Activated CD4-positive, alpha-beta T cell treated with anti-CD3 and anti-CD28 coated beads, Interleukin-2, amount 10 ng/mL, durations not matched to agents 7 days and 5 days (primary cell): ENCODE data around the gene SORCS2. TPM values are rescaled to one million over a fixed set of nuclear protein-coding genes. Genes with fewer than 3 reads are reported as not detected.

Source experiments
- CTCF ChIA-PET: fragments of 350-600 bp; sonication (Branson Sonifier 250); formaldehyde crosslinking; loops from one replicate; lab custom pipeline; 2021; ENCODE audit warnings: antibody characterized with exemption; lab: Charles Lee
- POLR2A ChIA-PET: fragments of 350-600 bp; sonication (Branson Sonifier 250); formaldehyde crosslinking; loops from one replicate; lab custom pipeline; 2021; ENCODE audit warnings: antibody characterized with exemption; lab: Charles Lee
- DNase-seq: peaks from one replicate; pipeline ENCODE4 v3.0.0-alpha.2; 2020
- H3K27ac Mint-ChIP-seq: one replicate; pipeline ENCODE4 v1.8.0; 2021; ENCODE audit warnings: mild to moderate bottlenecking, moderate library complexity, mixed read lengths
- H3K27me3 Mint-ChIP-seq: one replicate; pipeline ENCODE4 v1.8.0; 2021; ENCODE audit warnings: mixed read lengths
- H3K36me3 Mint-ChIP-seq: one replicate; pipeline ENCODE4 v1.8.0; 2021; ENCODE audit warnings: low read depth, mixed read lengths
- H3K4me1 Mint-ChIP-seq: one replicate; pipeline ENCODE4 v1.8.0; 2021; ENCODE audit warnings: mixed read lengths
- H3K4me3 Mint-ChIP-seq: one replicate; pipeline ENCODE4 v1.8.0; 2021; ENCODE audit warnings: mild to moderate bottlenecking, moderate library complexity, mixed read lengths
- H3K9me3 Mint-ChIP-seq: one replicate; pipeline ENCODE4 v1.8.0; 2021; ENCODE audit warnings: mixed read lengths
- total RNA-seq, 2 experiments: library from RNA; stranded (reverse); gene quantifications; one replicate each; pipeline ENCODE4 v1.2.3, GENCODE V29; 2021

Gene SORCS2
- total RNA-seq, 2 experiments from 2014 or later: not detected

DNA sequence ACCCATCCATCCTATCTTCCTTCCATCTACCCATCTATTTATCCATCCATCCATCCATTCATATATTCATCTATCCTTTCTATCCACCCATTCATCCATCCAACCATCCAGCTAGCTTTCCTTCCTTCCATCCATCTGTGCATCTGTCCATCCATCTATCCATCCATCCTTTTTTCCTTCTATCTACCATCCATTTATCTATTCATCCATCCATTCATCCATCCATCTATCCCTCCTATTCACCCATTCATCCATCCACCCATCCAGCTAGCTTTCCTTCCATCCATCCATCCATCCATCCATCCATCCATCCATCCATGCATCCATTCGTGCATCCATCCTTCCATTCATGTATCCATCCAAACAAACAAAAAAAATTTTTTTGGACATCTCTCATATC is 123.6 kb downstream of the SORCS2 start:
- peaks cover 8% of the 10 kb centered on the region for H3K9me3 Mint-ChIP-seq
- ChIA-PET POLR2A (no interaction called here), CTCF (no interaction called here)
- no peaks in the 10 kb centered on the region for H3K4me1 Mint-ChIP-seq
- H3K27me3 Mint-ChIP-seq: peaks cover 1% of the 10 kb centered on the region
- no peak overlapping the region for H3K27ac Mint-ChIP-seq
- no peaks in the 10 kb centered on the region for H3K36me3 Mint-ChIP-seq
- H3K4me3 Mint-ChIP-seq: no peak overlapping the region
- no peak for DNase-seq

DNA sequence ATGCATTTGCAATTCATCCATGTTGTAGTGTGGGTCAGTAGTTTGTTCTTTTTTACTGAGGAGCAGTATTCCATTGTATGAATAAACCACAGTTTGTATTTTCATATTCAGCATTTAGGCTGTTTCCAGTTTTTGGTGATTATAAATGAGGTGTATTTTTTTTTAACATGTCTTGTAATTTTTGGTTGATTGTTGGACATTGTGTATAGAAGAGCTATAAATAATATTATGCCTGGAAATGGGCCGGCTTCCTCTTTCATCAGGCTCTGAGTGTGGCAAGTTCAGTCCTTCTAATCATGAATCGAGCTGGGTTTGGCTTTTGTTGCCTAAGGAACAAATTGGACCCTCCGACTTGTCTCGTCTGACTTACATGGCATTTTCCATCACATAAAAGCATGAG is 126.7 kb downstream of the SORCS2 start:
- H3K27ac Mint-ChIP-seq: no peak overlapping the region
- CTCF ChIA-PET: no interaction called here
- H3K9me3 Mint-ChIP-seq: peaks cover 8% of the 10 kb centered on the region
- H3K4me3 Mint-ChIP-seq: no peak overlapping the region
- H3K4me1 Mint-ChIP-seq: no peaks in the 10 kb centered on the region
- no peak for DNase-seq
- H3K27me3 Mint-ChIP-seq: peaks cover 2% of the 10 kb centered on the region
- H3K36me3 Mint-ChIP-seq: no peaks in the 10 kb centered on the region
- POLR2A ChIA-PET: no interaction called here

DNA sequence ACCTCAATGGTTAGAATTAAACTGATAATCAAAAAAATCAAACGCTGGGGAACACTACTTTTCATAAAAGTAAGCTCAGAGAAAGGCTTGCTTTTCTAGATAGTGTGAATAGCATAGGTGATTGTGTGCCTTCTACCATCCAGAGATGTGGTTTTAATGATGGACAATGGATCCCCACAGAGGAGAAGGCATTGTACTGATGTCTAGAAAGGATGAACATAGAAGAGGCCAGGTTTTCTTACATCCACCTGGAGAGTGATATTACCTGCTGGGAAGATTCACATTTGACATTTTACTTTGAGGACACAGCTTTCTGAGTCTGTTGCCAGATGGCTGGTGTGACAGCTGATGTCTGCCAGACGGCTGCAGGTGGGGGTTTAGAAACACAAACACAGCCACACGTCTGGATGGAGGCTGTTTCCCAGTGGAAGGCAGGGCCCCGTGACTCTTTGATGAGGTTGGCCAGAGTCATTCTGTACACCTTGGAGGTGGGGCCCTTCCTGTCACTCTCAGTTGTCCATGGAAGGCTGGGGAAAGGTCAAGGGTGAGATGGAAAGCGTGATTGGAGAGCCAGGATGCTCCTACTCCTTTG is 128.0 kb downstream of the SORCS2 start:
- H3K4me1 Mint-ChIP-seq: no peaks in the 10 kb centered on the region
- no peak overlapping the region for H3K27ac Mint-ChIP-seq
- H3K4me3 Mint-ChIP-seq: no peak overlapping the region
- peaks cover 8% of the 10 kb centered on the region for H3K9me3 Mint-ChIP-seq
- peaks cover 2% of the 10 kb centered on the region for H3K27me3 Mint-ChIP-seq
- DNase-seq: no peak
- H3K36me3 Mint-ChIP-seq: no peaks in the 10 kb centered on the region
- ChIA-PET POLR2A (no interaction called here), CTCF (no interaction called here)

DNA sequence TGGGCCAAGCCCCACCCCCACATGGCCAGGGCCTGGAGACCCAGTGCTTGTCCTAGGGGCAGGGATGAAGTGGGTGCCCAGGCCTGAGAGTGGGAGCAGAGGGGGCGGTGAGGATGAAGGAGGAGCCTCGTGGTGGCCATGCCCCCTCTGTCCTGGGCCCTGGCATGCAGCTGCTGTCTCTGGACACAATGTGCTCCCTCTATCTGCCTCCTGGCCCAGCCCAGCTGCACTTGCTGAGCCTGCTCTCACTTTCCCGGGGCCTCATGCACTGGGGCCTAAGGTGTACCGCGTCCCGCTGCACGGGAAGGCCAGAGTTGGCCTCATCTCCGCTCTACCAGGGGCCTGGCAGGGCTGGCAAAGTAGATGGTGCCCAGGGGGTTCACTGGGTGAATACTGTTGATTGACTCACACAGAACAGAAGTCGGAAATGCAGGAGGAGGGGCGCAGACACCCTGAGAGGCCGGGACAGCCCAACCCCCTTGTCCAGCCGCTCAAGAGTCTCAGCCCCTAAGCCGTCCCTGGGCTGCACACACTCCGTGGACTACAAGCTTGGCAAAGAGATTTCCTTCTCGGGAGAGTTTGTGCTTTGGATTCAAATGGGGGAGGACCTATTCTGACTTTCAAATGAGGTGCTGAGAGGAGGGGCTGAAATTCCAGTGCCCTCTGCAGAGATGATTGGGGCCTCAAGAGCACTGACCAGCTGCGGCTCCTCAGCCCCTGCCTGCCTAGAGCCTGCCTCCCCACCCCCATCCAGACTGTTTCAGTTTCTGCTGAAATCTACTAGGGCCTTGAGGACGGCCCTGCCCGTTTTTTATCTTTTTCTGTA is 130.0 kb downstream of the SORCS2 start:
- CTCF ChIA-PET: no interaction called here
- Mint-ChIP-seq H3K9me3 (peaks cover 8% of the 10 kb centered on the region), H3K36me3 (no peaks in the 10 kb centered on the region), H3K4me1 (no peaks in the 10 kb centered on the region), H3K27me3 (peaks cover 2% of the 10 kb centered on the region), H3K4me3 (no peak overlapping the region), H3K27ac (no peak overlapping the region)
- POLR2A ChIA-PET: no interaction called here
- DNase-seq: no peak

DNA sequence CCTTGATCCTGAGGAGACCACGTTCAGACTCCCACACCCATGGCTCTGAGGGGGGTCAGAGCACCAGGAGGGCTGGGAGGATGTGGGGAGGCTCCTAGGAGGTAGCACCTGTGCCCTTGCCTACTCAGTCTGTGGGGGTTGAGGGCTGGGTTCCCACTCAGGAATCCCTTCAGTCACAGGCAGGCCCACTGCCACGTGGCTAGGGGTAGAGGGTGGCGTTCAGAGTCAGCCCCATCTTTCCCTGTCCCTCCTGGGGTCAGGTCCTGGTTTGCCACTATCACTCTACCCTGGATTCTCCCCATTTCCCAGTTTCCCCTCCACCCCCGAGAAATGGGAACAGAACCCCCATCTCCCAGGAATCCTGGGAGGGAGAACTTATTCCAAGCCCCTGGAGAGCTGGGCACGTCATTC is 131.1 kb downstream of the SORCS2 start:
- Mint-ChIP-seq H3K4me3 (no peak overlapping the region), H3K4me1 (no peaks in the 10 kb centered on the region), H3K27me3 (peaks cover 2% of the 10 kb centered on the region), H3K27ac (no peak overlapping the region), H3K36me3 (no peaks in the 10 kb centered on the region), H3K9me3 (peaks cover 6% of the 10 kb centered on the region)
- no peak for DNase-seq
- POLR2A ChIA-PET: no interaction called here
- CTCF ChIA-PET: no interaction called here

DNA sequence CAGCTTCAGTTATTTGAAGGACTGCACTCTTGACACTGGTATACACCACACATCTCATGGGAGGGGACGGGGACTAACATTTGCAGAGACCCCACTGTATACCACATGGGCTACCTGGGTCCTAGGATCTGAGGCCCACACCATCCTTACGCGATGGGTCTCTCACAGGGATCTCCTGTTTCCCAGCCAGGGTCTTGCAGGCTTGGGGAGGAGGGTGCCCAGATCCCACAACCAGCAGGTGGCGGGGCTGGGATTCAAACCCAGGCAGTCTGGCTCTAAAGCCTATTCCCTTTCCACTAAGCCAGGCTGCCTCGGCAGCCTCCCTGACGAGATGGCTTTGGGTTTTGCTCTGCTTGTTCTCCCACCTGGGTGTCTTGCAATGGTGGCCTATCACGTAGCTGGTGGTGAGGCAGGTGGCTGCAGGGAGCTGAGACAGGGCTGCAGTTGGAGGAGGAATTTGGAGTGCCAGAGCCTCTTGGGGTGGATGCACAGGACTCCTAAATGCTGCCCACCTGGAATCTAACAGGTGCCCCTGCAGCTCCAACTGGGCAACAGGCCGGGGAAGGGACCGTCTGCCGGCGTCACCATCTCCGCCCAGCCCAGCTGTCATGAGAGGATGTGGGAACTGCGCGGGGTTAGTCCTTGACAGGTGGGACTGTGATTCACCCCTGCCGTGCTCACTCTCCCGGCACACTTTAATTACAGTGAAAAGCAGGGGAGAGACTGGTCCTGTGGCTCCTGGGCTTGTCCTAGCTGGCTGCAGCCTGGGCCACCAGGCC is 131.7 kb downstream of the SORCS2 start:
- no peak overlapping the region for H3K4me3 Mint-ChIP-seq
- CTCF ChIA-PET: no interaction called here
- no peak for DNase-seq

DNA sequence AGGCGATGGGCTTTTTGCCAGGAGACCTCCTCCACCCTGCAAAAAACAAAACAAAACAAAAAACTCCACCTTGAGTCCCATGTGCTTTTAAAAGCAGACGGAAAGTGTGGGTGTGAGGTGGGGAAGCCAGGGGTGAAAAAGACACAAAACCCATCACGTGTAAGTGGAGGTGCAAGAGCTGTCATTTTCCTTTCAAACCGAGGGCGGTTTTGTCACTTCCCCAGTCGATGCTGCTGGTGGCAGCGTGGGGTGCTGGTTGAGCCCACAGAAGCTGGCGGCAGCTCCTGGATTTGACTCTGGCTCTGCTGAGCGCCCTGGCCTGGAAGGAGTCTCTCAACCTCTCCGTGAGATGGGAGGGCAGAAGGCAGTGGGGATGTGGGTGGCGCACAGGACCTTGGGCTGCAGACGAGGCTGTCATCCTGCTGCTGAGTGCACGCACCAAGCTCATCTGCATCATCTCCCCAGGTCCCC is 132.3 kb downstream of the SORCS2 start:
- Mint-ChIP-seq H3K4me3 (no peak overlapping the region), H3K27me3 (peaks cover 2% of the 10 kb centered on the region), H3K9me3 (no peaks in the 10 kb centered on the region), H3K27ac (no peak overlapping the region), H3K36me3 (no peaks in the 10 kb centered on the region), H3K4me1 (no peaks in the 10 kb centered on the region)
- ChIA-PET POLR2A (no interaction called here), CTCF (no interaction called here)
- no peak for DNase-seq

More for the DNA sequence above, 131.7 kb downstream of the SORCS2 start:
- Mint-ChIP-seq H3K27me3 (peaks cover 2% of the 10 kb centered on the region), H3K27ac (no peak overlapping the region), H3K36me3 (no peaks in the 10 kb centered on the region), H3K4me1 (no peaks in the 10 kb centered on the region), H3K9me3 (no peaks in the 10 kb centered on the region)
- POLR2A ChIA-PET: no interaction called here

DNA sequence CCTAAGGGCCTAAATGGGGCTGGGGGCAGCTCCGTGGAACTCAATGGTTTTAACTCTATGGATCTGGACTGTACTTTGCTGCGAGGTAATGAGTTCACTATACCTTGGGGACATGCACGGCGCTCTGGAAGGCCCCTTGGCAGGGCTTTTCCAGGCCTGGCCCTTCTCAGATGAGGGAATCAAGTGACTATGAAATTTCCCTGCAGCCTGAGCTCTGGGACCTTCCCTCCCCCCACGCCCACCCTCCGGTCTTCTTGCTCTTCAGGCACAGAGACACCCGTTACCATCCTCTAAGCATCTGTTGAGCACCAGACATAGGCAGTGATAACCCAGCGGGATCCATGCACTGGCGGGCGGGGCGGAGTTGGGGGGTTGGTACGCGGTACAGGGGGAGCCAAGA is 133.2 kb downstream of the SORCS2 start:
- Mint-ChIP-seq H3K27me3 (peaks cover 2% of the 10 kb centered on the region), H3K36me3 (no peaks in the 10 kb centered on the region), H3K4me3 (no peak overlapping the region), H3K4me1 (no peaks in the 10 kb centered on the region), H3K9me3 (no peaks in the 10 kb centered on the region), H3K27ac (no peak overlapping the region)
- DNase-seq: no peak
- ChIA-PET POLR2A (no interaction called here), CTCF (no interaction called here)

DNA sequence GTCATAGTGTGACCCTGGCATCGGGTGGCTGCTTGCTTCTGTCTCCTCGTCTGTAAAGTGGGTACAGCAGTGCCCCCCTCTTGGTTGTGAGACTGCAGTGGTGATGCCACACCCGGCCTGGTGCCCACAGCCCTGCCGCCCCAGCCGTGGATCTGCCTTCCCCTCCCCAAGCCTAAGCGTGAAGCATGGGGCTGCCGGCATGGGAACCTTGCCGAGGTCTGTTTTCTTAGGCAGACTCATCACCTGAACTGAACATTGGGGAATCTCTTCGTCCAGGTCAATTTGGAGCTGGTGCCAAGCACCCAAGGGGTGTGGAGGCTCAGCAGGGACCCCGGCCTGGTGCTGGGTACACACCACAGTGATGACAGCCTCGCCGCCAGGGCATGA is 134.0 kb downstream of the SORCS2 start:
- H3K4me3 Mint-ChIP-seq: no peak overlapping the region
- no peak for DNase-seq

DNA sequence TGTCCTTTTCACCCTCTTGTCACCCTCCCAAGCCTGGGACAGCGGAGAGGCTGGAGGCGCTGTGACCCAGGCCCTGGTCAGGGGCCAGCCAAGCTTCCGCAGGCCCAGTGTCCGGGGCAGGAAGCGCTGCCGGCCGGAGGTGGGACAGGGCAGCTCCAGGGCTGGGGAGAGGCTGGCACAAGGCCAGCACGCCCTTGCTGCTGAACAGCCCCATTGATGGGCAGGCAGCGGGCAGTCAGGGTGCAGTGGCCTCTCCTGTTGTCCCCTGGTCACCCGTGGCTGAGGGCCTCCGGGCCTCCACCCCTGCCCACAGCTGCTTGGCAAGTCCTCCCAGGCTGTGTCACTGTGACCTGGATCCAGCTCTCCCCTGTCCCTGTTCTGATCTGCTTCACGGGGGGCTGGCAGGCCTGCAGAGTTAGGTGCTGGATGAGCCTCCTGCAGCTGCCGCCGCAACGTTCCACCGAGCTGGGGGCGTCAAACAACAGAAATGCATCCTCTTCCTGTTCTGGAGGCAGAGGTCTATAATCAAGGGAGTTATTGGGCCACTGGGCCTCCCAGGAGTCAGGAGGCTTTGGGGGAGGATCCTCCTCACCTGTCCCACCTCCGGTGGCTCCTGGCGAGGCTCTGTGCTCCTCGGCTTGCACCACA is 134.5 kb downstream of the SORCS2 start:
- ChIA-PET POLR2A (no interaction called here), CTCF (no interaction called here)
- Mint-ChIP-seq H3K4me3 (no peak overlapping the region), H3K36me3 (no peaks in the 10 kb centered on the region), H3K27ac (no peak overlapping the region), H3K27me3 (no peaks in the 10 kb centered on the region), H3K4me1 (no peaks in the 10 kb centered on the region), H3K9me3 (no peaks in the 10 kb centered on the region)
- DNase-seq: no peak

More for the DNA sequence above, 134.0 kb downstream of the SORCS2 start:
- Mint-ChIP-seq H3K36me3 (no peaks in the 10 kb centered on the region), H3K27me3 (no peaks in the 10 kb centered on the region), H3K27ac (no peak overlapping the region), H3K4me1 (no peaks in the 10 kb centered on the region), H3K9me3 (no peaks in the 10 kb centered on the region)
- ChIA-PET POLR2A (no interaction called here), CTCF (no interaction called here)

DNA sequence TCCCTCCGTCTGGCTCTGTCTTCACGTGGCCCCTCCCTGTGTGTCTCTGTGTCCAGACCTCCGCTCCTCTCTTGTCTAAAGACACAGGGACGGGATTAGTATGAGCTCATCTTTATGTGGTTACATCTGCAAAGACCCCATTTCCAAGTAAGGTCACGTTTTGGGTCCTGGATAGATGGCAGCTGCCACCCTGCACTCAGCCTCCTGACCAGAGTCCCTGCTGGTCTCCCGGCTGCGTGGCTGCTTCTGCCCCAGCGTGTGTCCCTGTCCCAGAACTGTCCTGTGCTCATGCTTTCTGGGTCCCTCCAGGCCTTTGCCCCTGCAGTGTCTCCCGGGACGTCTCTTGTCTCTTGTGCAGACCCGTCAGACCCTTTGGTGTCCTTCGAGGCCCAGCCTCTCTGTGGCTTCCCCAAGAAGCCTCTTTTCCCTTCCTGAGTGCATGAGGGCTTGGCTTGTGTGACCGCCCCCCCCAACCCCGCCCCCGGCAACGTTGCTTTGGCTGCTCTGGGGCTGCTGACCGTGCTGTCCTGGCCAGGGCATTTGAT is 135.1 kb downstream of the SORCS2 start:
- ChIA-PET CTCF (interaction anchor here (0.7 kb wide), 1 partner anchor 16 kb away, joined by 3 read pairs; no protein-coding TSS in a partner anchor), POLR2A (no interaction called here)
- no peaks in the 10 kb centered on the region for H3K9me3 Mint-ChIP-seq
- DNase-seq: no peak
- no peaks in the 10 kb centered on the region for H3K4me1 Mint-ChIP-seq
- H3K27me3 Mint-ChIP-seq: no peaks in the 10 kb centered on the region
- H3K36me3 Mint-ChIP-seq: no peaks in the 10 kb centered on the region
- H3K4me3 Mint-ChIP-seq: no peak overlapping the region
- H3K27ac Mint-ChIP-seq: no peak overlapping the region

DNA sequence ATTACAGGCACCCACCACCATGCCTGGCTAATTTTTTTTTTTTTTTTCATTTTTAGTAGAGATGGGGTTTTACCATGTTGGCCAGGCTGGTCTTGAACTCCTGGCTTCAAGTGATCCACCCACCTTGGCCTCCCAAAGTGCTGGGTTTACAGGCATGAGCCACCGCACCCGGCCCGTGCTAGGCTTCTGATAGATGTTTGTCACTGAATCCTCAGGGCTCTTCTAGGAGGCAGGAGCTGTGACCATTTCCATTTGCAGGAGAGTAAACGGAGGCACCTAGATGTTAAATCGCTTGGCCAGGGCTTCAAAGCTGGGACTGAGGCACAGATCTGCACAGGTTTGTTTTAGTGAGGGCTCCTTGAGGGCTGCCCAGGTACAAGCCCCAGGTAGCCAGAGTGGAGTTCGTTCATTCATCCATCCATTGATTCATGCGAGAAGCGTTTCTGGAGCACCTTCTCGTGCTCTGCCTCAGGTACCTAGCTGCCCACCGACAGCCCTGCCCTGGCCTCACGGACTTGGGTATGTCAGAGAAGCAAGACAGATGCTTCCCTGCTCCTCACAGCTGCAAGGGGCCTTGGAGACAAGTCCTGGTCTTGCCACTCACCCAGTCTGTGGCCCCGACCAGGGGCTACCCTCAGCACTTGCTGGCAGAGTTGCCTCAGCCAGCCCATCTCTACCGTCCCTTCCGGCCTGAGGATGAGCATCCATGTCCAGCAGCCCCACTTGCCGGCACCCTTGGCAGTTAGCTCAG is 136.0 kb downstream of the SORCS2 start:
- no peak for DNase-seq
- Mint-ChIP-seq H3K27me3 (no peaks in the 10 kb centered on the region), H3K27ac (no peak overlapping the region), H3K4me1 (no peaks in the 10 kb centered on the region), H3K36me3 (no peaks in the 10 kb centered on the region), H3K4me3 (no peak overlapping the region), H3K9me3 (no peaks in the 10 kb centered on the region)
- ChIA-PET CTCF (interaction anchor here (0.7 kb wide), 1 partner anchor 17 kb away, joined by 3 read pairs; no protein-coding TSS in a partner anchor), POLR2A (no interaction called here)
